ENCODE data around the gene YAP1.

YAP1 gene

DNA sequence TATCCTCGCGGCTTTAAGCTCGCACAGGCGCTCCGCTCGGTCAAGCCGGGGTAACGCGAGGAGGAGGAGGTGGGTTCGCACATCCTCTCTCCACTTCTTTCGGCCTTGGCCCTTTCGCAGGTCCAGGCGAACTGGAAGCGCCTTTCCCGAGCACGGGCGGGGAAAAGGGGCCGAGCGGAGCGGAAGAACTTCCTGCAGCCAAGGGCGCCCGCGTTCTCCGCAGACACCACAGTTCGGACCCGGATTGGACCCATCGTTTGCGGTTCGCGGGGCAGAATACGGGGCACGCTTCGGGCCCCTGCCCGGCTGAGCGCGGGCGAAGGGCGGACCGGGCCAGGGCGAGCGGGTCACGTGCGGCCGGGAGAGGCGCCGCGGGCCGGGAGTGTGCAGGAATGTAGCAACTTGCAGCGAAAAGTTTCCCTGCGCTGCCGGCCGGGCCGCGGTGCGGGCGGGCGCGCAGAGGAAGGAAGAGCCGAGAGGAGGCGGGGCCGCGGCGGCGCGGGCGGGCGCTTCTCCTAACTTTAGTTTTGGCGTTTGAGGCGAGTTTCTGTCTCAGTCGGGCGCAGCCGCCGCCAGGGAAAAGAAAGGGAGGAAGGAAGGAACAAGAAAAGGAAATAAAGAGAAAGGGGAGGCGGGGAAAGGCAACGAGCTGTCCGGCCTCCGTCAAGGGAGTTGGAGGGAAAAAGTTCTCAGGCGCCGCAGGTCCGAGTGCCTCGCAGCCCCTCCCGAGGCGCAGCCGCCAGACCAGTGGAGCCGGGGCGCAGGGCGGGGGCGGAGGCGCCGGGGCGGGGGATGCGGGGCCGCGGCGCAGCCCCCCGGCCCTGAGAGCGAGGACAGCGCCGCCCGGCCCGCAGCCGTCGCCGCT lies at the start of gene YAP1:
Gene YAP1, plus strand, starts transcription at position 552 of the 865 bp plus-strand sequence. CDS start 402 bp downstream, outside the sequence.
- H3K9me2 ChIP-seq (replicated peaks; ENCODE audit: control insufficient read depth, low read length) = no peaks in the 10 kb centered on the region
- peak within 1 kb of the TSS; percentile 79 for H3K4me2 ChIP-seq (ENCODE audit: low read length)
- H3K9me3 ChIP-seq (ENCODE audit: control insufficient read depth, insufficient read depth, low read length) = no peaks in the 10 kb centered on the region
- H3K27me3 ChIP-seq (ENCODE audit: control insufficient read depth, low read length) = peaks cover 31% of the 10 kb centered on the region
- H3K4me1 ChIP-seq (ENCODE audit: control insufficient read depth, low read length) = peaks cover 8% of the 10 kb centered on the region; the same call in 1 of the 2 replicates
- TF ChIP-seq EZH2phosphoT487 (IDR thresholded peaks at IDR 0.05; ENCODE audit: borderline replicate concordance, low read length) (peak; percentile 85; the same call in 1 of the 2 replicates), CTCF (IDR thresholded peaks at IDR 0.05; ENCODE audit: low read depth, low read length, poor library complexity, severe bottlenecking) (no peak)
- H3F3A ChIP-seq (ENCODE audit: control insufficient read depth, insufficient read depth) = no peaks in the 10 kb centered on the region
- H3K27ac ChIP-seq (ENCODE audit: low read depth, low read length) = no peak within 1 kb of the TSS
- H4K20me1 ChIP-seq (ENCODE audit: control insufficient read depth, insufficient read depth, low read depth, low read length) = no peaks in the 10 kb centered on the region
- H3K36me3 ChIP-seq (ENCODE audit: control insufficient read depth, low read length) = no peaks in the 10 kb centered on the region
- no peaks in the 10 kb centered on the region for H3K79me2 ChIP-seq (ENCODE audit: control insufficient read depth, low read length)
- peak within 1 kb of the TSS; percentile 77 for H3K4me3 ChIP-seq (ENCODE audit: low read length)

DNA sequence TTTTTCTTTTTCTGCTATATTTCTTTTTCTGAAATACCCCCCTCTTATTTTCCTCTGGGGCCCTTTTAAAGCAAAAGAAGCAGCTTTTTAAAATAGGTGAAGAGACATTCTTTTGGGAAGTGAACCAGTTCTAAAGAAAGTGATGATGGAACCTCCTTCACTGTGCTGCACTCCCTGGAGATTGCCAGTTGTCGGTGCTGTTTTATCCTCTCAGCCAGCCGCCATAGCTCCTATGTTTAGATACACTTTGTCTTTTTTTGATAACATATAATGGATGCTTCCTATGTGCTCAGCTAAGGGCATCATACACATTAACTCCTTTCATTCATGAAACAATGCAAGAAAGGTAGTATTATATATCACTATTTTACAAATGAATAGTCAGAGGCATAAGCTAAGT lies 49.0 kb upstream of the YAP1 start:
- TF ChIP-seq CTCF (IDR thresholded peaks at IDR 0.05; ENCODE audit: low read depth, low read length, poor library complexity, severe bottlenecking) (no peak), EZH2phosphoT487 (IDR thresholded peaks at IDR 0.05; ENCODE audit: borderline replicate concordance, low read length) (no peak)
- no peaks in the 10 kb centered on the region for H3F3A ChIP-seq (ENCODE audit: control insufficient read depth, insufficient read depth)

GRCh38 chr11:102062106-102062505 lies 48.1 kb upstream of the YAP1 start:
- H3K4me1 ChIP-seq (ENCODE audit: control insufficient read depth, low read length) = no peaks in the 10 kb centered on the region
- H3K27me3 ChIP-seq (ENCODE audit: control insufficient read depth, low read length) = 0 out of 2 replicates have a peak, but pooled peaks cover 3% of the 10 kb centered on the region

More for the DNA sequence above, 49.0 kb upstream of the YAP1 start:
- no peaks in the 10 kb centered on the region for H4K20me1 ChIP-seq (ENCODE audit: control insufficient read depth, insufficient read depth, low read depth, low read length)
- 0 out of 2 replicates have a peak, but pooled peaks cover 3% of the 10 kb centered on the region for H3K27me3 ChIP-seq (ENCODE audit: control insufficient read depth, low read length)
- no peak overlapping the region for H3K4me2 ChIP-seq (ENCODE audit: low read length)
- H3K79me2 ChIP-seq (ENCODE audit: control insufficient read depth, low read length) = no peaks in the 10 kb centered on the region
- H3K27ac ChIP-seq (ENCODE audit: low read depth, low read length) = no peak overlapping the region
- no peaks in the 10 kb centered on the region for H3K4me1 ChIP-seq (ENCODE audit: control insufficient read depth, low read length)
- H3K36me3 ChIP-seq (ENCODE audit: control insufficient read depth, low read length) = no peaks in the 10 kb centered on the region
- H3K9me3 ChIP-seq (ENCODE audit: control insufficient read depth, insufficient read depth, low read length) = no peaks in the 10 kb centered on the region
- H3K9me2 ChIP-seq (replicated peaks; ENCODE audit: control insufficient read depth, low read length) = no peaks in the 10 kb centered on the region
- no peak overlapping the region for H3K4me3 ChIP-seq (ENCODE audit: low read length)

More at GRCh38 chr11:102062106-102062505, 48.1 kb upstream of the YAP1 start:
- Histone ChIP-seq H3K27ac (ENCODE audit: low read depth, low read length) (no peak overlapping the region), H3K9me3 (ENCODE audit: control insufficient read depth, insufficient read depth, low read length) (no peaks in the 10 kb centered on the region), H4K20me1 (ENCODE audit: control insufficient read depth, insufficient read depth, low read depth, low read length) (no peaks in the 10 kb centered on the region), H3F3A (ENCODE audit: control insufficient read depth, insufficient read depth) (no peaks in the 10 kb centered on the region), H3K9me2 (replicated peaks; ENCODE audit: control insufficient read depth, low read length) (no peaks in the 10 kb centered on the region), H3K36me3 (ENCODE audit: control insufficient read depth, low read length) (no peaks in the 10 kb centered on the region), H3K79me2 (ENCODE audit: control insufficient read depth, low read length) (no peaks in the 10 kb centered on the region), H3K4me2 (ENCODE audit: low read length) (no peak overlapping the region), H3K4me3 (ENCODE audit: low read length) (no peak overlapping the region)
- TF ChIP-seq EZH2phosphoT487 (IDR thresholded peaks at IDR 0.05; ENCODE audit: borderline replicate concordance, low read length) (no peak), CTCF (IDR thresholded peaks at IDR 0.05; ENCODE audit: low read depth, low read length, poor library complexity, severe bottlenecking) (no peak)
